ENCODE data around the gene TXNDC2. TPM values are rescaled to one million over a fixed set of nuclear protein-coding genes. Genes with fewer than 3 reads are reported as not detected.

TXNDC2 gene
- total and polyA plus RNA-seq, 2 of the 4 experiments (the other 2 are of a cell fraction): 0.18 TPM; not detected in 1

DNA sequence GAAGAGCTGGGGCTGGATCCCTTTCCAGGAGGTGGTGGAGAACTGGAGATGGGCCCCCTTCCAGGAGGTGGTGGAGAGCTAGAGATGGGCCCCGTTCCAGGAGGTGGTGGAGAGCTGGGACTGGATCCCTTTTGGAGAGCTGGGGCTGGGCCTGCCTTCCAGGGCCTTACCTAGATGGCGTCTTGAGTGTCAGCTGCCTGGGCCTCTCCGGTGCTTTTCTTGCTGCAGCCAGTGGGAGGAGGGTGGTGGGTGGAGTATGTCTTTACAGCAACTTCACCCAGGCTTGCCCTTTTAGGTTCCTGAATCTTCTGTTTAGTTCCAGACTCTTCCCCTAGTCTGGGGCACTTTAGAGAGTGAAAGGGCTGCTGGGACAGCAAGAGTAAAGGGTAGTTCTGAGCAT, 19.1 kb upstream of the TXNDC2 start:
- Histone ChIP-seq H3K4ac (ENCODE audit: low read depth, low read length) (no peak overlapping the region), H3K9me1 (ENCODE audit: insufficient read depth, low read length) (peaks cover 10% of the 10 kb centered on the region), H3K23ac (ENCODE audit: low read depth, low read length) (no peak overlapping the region), H4K5ac (ENCODE audit: low read depth, low read length) (no peak overlapping the region), H3K79me1 (ENCODE audit: low read depth in 1 of 2, low read length in 2 of 2) (no peaks in the 10 kb centered on the region), H2AK5ac (ENCODE audit: low read depth, low read length) (no peak overlapping the region), H2BK15ac (ENCODE audit: low read depth, low read length) (no peak overlapping the region), H3K18ac (ENCODE audit: low read depth, low read length) (no peak overlapping the region), H4K20me1 (ENCODE audit: insufficient read depth, low read length) (no peaks in the 10 kb centered on the region), H3K4me3 (ENCODE audit: insufficient read depth, low read depth, low read length) (no peak overlapping the region), H3K27me3 (ENCODE audit: control insufficient read depth, insufficient read depth, low read length) (no peaks in the 10 kb centered on the region), H2BK5ac (ENCODE audit: low read depth, low read length, poor library complexity, severe bottlenecking) (no peak overlapping the region), H3K14ac (replicated peaks; ENCODE audit: low read depth, low read length) (no peak overlapping the region), H3K4me1 (ENCODE audit: control insufficient read depth, insufficient read depth, low read length) (peaks cover 15% of the 10 kb centered on the region), H2AFZ (replicated peaks; ENCODE audit: low read length, poor library complexity) (no peak overlapping the region), H2AK9ac (replicated peaks; ENCODE audit: low read depth, low read length, poor library complexity) (no peak overlapping the region), H3K36me3 (ENCODE audit: control insufficient read depth, insufficient read depth, low read length) (peaks cover 3% of the 10 kb centered on the region; the same call in 1 of the 2 replicates), H3K9me3 (ENCODE audit: control insufficient read depth, insufficient read depth, low read length) (peaks cover 13% of the 10 kb centered on the region; the same call in 1 of the 2 replicates), H2BK20ac (ENCODE audit: low read depth, low read length) (no peak overlapping the region), H3K4me2 (ENCODE audit: low read depth, low read length) (no peak overlapping the region), H2BK120ac (ENCODE audit: low read depth, low read length) (no peak overlapping the region), H4K91ac (ENCODE audit: insufficient read depth, low read depth, low read length) (no peak overlapping the region), H3K27ac (ENCODE audit: insufficient read depth, low read length) (no peak overlapping the region), H4K8ac (ENCODE audit: low read depth in 2 of 2, low read length in 2 of 2) (no peak overlapping the region), H3K9ac (ENCODE audit: low read depth, low read length) (no peak overlapping the region), H3K56ac (ENCODE audit: extremely low read depth, insufficient read depth, low read length) (no peak overlapping the region)
- dilution Hi-C loops (cut with HindIII; ENCODE audit: low sequenced_read_pairs, unreplicated experiment) (no loop called here), in situ Hi-C loops (cut with MboI; ENCODE audit: low sequenced_read_pairs) (no loop called here), intact Hi-C loops (cut with micrococcal nuclease) (no loop called here)
- no CpG with 5 or more reads among the region's 3 CpGs for WGBS, 2 experiments (ENCODE audit: extremely low coverage in 2 of 2, insufficient read length in 1 of 2)
- BruUV-seq (replicated peaks): no TSS peak
- CTCF ChIA-PET: interaction anchor here (0.6 kb wide), 1 partner anchor 582 kb away, joined by 3 read pairs; no protein-coding TSS in a partner anchor
- POLR2A ChIA-PET (ENCODE audit: unreplicated experiment): no interaction called here
- no peak for ATAC-seq (ENCODE audit: low read depth)
- DNase-seq: no peak
- no peak for TF ChIP-seq MAFK (IDR thresholded peaks at IDR 0.05; ENCODE audit: low read depth, low read length)
- TF ChIP-seq POLR2A (IDR thresholded peaks at IDR 0.05; ENCODE audit: low read depth, low read length): no peak
- no peak for TF ChIP-seq CEBPB (IDR thresholded peaks at IDR 0.05; ENCODE audit: low read depth, low read length)
- TF ChIP-seq, protein P1, sequence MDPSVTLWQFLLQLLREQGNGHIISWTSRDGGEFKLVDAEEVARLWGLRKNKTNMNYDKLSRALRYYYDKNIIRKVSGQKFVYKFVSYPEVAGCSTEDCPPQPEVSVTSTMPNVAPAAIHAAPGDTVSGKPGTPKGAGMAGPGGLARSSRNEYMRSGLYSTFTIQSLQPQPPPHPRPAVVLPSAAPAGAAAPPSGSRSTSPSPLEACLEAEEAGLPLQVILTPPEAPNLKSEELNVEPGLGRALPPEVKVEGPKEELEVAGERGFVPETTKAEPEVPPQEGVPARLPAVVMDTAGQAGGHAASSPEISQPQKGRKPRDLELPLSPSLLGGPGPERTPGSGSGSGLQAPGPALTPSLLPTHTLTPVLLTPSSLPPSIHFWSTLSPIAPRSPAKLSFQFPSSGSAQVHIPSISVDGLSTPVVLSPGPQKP (IDR thresholded peaks at IDR 0.05; ENCODE audit: borderline replicate concordance, low read depth, low read length): no peak
- TF ChIP-seq MXI1 (IDR thresholded peaks at IDR 0.05; ENCODE audit: borderline replicate concordance, low read depth, low read length): no peak
- TF ChIP-seq FOS (IDR thresholded peaks at IDR 0.05; ENCODE audit: low read depth, low read length): no peak
- TF ChIP-seq NFE2L2 (IDR thresholded peaks at IDR 0.05; ENCODE audit: low read depth, low read length): no peak
- TF ChIP-seq, protein P2, sequence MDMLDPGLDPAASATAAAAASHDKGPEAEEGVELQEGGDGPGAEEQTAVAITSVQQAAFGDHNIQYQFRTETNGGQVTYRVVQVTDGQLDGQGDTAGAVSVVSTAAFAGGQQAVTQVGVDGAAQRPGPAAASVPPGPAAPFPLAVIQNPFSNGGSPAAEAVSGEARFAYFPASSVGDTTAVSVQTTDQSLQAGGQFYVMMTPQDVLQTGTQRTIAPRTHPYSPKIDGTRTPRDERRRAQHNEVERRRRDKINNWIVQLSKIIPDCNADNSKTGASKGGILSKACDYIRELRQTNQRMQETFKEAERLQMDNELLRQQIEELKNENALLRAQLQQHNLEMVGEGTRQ (IDR thresholded peaks at IDR 0.05; ENCODE audit: low read depth, low read length): no peak
- TF ChIP-seq, protein P3, sequence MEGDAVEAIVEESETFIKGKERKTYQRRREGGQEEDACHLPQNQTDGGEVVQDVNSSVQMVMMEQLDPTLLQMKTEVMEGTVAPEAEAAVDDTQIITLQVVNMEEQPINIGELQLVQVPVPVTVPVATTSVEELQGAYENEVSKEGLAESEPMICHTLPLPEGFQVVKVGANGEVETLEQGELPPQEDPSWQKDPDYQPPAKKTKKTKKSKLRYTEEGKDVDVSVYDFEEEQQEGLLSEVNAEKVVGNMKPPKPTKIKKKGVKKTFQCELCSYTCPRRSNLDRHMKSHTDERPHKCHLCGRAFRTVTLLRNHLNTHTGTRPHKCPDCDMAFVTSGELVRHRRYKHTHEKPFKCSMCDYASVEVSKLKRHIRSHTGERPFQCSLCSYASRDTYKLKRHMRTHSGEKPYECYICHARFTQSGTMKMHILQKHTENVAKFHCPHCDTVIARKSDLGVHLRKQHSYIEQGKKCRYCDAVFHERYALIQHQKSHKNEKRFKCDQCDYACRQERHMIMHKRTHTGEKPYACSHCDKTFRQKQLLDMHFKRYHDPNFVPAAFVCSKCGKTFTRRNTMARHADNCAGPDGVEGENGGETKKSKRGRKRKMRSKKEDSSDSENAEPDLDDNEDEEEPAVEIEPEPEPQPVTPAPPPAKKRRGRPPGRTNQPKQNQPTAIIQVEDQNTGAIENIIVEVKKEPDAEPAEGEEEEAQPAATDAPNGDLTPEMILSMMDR (conservative IDR thresholded peaks at IDR 0.05; ENCODE audit: low read depth, low read length): no peak
- TF ChIP-seq BHLHE40 (IDR thresholded peaks at IDR 0.05; ENCODE audit: low read depth, low read length): no peak
- no peak for TF ChIP-seq CHD1 (IDR thresholded peaks at IDR 0.05; ENCODE audit: low read depth, low read length)
- no peak for TF ChIP-seq RAD21 (IDR thresholded peaks at IDR 0.05; ENCODE audit: low read length)
- TF ChIP-seq RCOR1 (IDR thresholded peaks at IDR 0.05; ENCODE audit: insufficient replicate concordance, low read length): no peak
- TF ChIP-seq MAZ (IDR thresholded peaks at IDR 0.05; ENCODE audit: borderline replicate concordance, low read depth, low read length): no peak
- no peak for TF ChIP-seq SMC3 (IDR thresholded peaks at IDR 0.05; ENCODE audit: low read depth, low read length)
- no peak for TF ChIP-seq RFX5 (IDR thresholded peaks at IDR 0.05; ENCODE audit: low read depth, low read length)
